Panc1 (cell line): Measurements from ENCODE around the gene FAM20A. TPM values are rescaled to one million over a fixed set of nuclear protein-coding genes. Genes with fewer than 3 reads are reported as not detected.

Experiments used
- ATAC-seq: fragments of 200-7000 bp; cut with Tn5 transposase; 2 replicates; pipeline ENCODE4 v1.9.1; 2020; ENCODE audit warnings: mild to moderate bottlenecking, moderate library complexity
- BruUV-seq: library from RNA; stranded (reverse); fragments of 400-500 nt; replicated peaks from 2 replicates; lab custom pipeline; 2021; lab: Mats Ljungman, UMichigan
- CTCF ChIA-PET: fragments of 300-600 bp; sonication (Branson Sonifier 250); formaldehyde crosslinking; loops from one replicate; lab custom pipeline; 2022; ENCODE audit warnings: antibody characterized with exemption; lab: Charles Lee
- POLR2A ChIA-PET: fragments of 300-600 bp; sonication (Branson Sonifier 250); formaldehyde crosslinking; loops from one replicate; lab custom pipeline; 2022; ENCODE audit warnings: antibody characterized with exemption; lab: Charles Lee
- DNase-seq: peaks from one replicate; pipeline ENCODE4 v3.0.0-alpha.2; 2010; ENCODE audit warnings: low read depth, low spot score
- H3K27ac ChIP-seq: 2 replicates; pipeline ENCODE4 v1.5.1; 2011; ENCODE audit warnings: mild to moderate bottlenecking, low read length, inconsistent platforms
- H3K27me3 ChIP-seq: fragments of 200-500 bp; sonication (Bioruptor generic); 2 replicates; pipeline ENCODE4 v1.6.0; 2014; ENCODE audit warnings: low read length, inconsistent platforms; ENCODE audit not compliant: control insufficient read depth, insufficient read depth
- H3K36me3 ChIP-seq: fragments of 200-500 bp; sonication (Bioruptor generic); 2 replicates; pipeline ENCODE4 v1.5.1; 2014; ENCODE audit warnings: inconsistent platforms, mild to moderate bottlenecking, low read length, moderate library complexity; ENCODE audit not compliant: control insufficient read depth, insufficient read depth
- H3K4me1 ChIP-seq: 2 replicates; pipeline ENCODE4 v1.5.1; 2011; ENCODE audit warnings: inconsistent platforms, mild to moderate bottlenecking, low read length, moderate library complexity; ENCODE audit not compliant: control insufficient read depth, insufficient read depth
- H3K4me3 ChIP-seq, 2 experiments: 2 replicates each; pipeline ENCODE4 v1.5.1; 2011 to 2012; ENCODE audit warnings: low read depth in 2 of 2, low read length in 2 of 2, mild to moderate bottlenecking in 2 of 2, inconsistent platforms in 1 of 2, moderate library complexity in 1 of 2
- H3K9me3 ChIP-seq: fragments of 200-500 bp; sonication (Bioruptor generic); 2 replicates; pipeline ENCODE4 v1.5.1; 2014; ENCODE audit warnings: low read depth, mild to moderate bottlenecking, inconsistent platforms, low read length, moderate library complexity; ENCODE audit not compliant: control insufficient read depth, insufficient read depth
- POLR2AphosphoS5 ChIP-seq: IDR thresholded peaks from 2 replicates; pipeline ENCODE4 v1.6.1; 2012; ENCODE audit warnings: mild to moderate bottlenecking, low read depth, low read length, moderate library complexity
- SIN3A ChIP-seq: IDR thresholded peaks from 2 replicates; pipeline ENCODE4 v1.6.1; 2012; ENCODE audit warnings: low read depth, mild to moderate bottlenecking, low read length, moderate library complexity, borderline replicate concordance; ENCODE audit not compliant: insufficient read depth
- TCF7L2 ChIP-seq: IDR thresholded peaks from 2 replicates; pipeline ENCODE4 v1.6.1; 2011; ENCODE audit warnings: mild to moderate bottlenecking, low read depth, low read length, inconsistent platforms
- in situ Hi-C: cut with HindIII; loops from 2 replicates; pipeline ENCODE4 v1.10.0; 2016; ENCODE audit warnings: low sequenced_read_pairs, low pct_unique_long_range_greater_than_20kb
- intact Hi-C: fragments of 100-400 bp; cut with micrococcal nuclease; formaldehyde crosslinking; loops from one replicate; pipeline ENCODE4 v1.10.0; 2022; ENCODE audit not compliant: unreplicated experiment
- total RNA-seq: library from RNA; stranded (reverse); gene quantifications from one replicate; pipeline ENCODE4 v1.2.1, GENCODE V29; 2021; ENCODE audit not compliant: unreplicated experiment
- TF ChIP-seq, protein P1 (sequence below), 2 experiments: IDR thresholded peaks; 2 replicates each; pipeline ENCODE4 v1.6.1; 2011 to 2012; ENCODE audit warnings: low read depth in 2 of 2, control low read depth in 1 of 2, low read length in 1 of 2, mild to moderate bottlenecking in 1 of 2, moderate library complexity in 1 of 2; ENCODE audit not compliant: insufficient read depth in 1 of 2
- TF ChIP-seq, protein P2 (sequence below): fragments of 450-650 bp; IDR thresholded peaks from 2 replicates; pipeline ENCODE4 v1.5.1; 2017; ENCODE audit warnings: mild to moderate bottlenecking

Gene FAM20A
- total RNA-seq, 1 experiment from 2014 or later = 0.44 TPM

DNA sequence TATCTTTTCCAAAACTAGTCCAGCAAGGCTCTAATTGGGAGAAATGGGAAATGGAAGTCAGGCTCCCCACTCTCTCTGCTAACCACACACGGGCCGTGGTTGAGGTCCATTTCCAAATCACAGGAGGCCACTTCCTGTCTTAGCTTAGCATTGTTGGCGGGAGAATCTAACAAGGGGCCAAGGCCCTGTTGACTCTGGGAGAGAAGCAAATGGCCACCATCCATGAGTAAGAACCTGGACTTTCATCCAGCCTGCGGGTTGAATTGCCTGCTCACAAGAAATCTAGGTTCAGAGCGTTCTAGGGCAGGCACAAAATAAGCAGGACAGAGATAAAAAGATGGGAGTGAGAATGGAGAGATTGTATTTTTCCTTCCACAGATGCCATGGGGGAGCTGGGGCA is 5.7 kb downstream of the FAM20A start:
- in situ Hi-C loops (no loop called here), intact Hi-C loops (no loop called here)
- BruUV-seq = no TSS peak
- ChIA-PET CTCF (no interaction called here), POLR2A (no interaction called here)
- ATAC-seq = no peak
- no peaks in the 10 kb centered on the region for H3K36me3 ChIP-seq
- no peaks in the 10 kb centered on the region for H3K9me3 ChIP-seq
- no peak overlapping the region for H3K27ac ChIP-seq
- H3K4me1 ChIP-seq = no peaks in the 10 kb centered on the region
- no peak overlapping the region for H3K4me3 ChIP-seq
- H3K27me3 ChIP-seq = peaks cover 7% of the 10 kb centered on the region
- DNase-seq = no peak
- no peak for TF ChIP-seq POLR2AphosphoS5
- TF ChIP-seq, protein P1, sequence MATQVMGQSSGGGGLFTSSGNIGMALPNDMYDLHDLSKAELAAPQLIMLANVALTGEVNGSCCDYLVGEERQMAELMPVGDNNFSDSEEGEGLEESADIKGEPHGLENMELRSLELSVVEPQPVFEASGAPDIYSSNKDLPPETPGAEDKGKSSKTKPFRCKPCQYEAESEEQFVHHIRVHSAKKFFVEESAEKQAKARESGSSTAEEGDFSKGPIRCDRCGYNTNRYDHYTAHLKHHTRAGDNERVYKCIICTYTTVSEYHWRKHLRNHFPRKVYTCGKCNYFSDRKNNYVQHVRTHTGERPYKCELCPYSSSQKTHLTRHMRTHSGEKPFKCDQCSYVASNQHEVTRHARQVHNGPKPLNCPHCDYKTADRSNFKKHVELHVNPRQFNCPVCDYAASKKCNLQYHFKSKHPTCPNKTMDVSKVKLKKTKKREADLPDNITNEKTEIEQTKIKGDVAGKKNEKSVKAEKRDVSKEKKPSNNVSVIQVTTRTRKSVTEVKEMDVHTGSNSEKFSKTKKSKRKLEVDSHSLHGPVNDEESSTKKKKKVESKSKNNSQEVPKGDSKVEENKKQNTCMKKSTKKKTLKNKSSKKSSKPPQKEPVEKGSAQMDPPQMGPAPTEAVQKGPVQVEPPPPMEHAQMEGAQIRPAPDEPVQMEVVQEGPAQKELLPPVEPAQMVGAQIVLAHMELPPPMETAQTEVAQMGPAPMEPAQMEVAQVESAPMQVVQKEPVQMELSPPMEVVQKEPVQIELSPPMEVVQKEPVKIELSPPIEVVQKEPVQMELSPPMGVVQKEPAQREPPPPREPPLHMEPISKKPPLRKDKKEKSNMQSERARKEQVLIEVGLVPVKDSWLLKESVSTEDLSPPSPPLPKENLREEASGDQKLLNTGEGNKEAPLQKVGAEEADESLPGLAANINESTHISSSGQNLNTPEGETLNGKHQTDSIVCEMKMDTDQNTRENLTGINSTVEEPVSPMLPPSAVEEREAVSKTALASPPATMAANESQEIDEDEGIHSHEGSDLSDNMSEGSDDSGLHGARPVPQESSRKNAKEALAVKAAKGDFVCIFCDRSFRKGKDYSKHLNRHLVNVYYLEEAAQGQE (IDR thresholded peaks at IDR 0.05; ENCODE audit: insufficient read depth in 1 of 2, low read depth in 2 of 2, low read length in 1 of 2) = no peak
- TF ChIP-seq TCF7L2 = no peak
- TF ChIP-seq SIN3A = no peak
- TF ChIP-seq, protein P2, sequence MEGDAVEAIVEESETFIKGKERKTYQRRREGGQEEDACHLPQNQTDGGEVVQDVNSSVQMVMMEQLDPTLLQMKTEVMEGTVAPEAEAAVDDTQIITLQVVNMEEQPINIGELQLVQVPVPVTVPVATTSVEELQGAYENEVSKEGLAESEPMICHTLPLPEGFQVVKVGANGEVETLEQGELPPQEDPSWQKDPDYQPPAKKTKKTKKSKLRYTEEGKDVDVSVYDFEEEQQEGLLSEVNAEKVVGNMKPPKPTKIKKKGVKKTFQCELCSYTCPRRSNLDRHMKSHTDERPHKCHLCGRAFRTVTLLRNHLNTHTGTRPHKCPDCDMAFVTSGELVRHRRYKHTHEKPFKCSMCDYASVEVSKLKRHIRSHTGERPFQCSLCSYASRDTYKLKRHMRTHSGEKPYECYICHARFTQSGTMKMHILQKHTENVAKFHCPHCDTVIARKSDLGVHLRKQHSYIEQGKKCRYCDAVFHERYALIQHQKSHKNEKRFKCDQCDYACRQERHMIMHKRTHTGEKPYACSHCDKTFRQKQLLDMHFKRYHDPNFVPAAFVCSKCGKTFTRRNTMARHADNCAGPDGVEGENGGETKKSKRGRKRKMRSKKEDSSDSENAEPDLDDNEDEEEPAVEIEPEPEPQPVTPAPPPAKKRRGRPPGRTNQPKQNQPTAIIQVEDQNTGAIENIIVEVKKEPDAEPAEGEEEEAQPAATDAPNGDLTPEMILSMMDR = no peak

DNA sequence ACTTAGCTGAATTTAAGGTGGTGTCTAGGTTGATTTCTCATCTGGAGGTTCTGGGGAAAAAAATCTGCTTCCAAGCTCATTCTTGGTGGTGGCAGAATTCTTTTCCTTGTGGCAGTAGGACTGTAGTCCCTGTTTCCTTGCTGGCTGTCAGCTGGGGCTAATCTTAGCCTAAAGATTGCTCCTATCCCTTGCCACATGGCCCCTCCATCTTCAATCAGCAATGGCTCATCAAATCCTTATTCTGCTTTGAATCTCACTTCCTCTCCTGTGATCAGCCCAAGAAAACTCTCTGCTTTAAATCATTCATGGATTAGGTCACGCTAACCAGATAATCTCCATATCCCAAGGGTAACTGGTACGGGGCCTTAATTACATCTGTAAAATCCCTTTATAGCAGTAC is 6.6 kb downstream of the FAM20A start:
- ChIA-PET POLR2A (no interaction called here), CTCF (no interaction called here)
- H3K4me1 ChIP-seq = no peaks in the 10 kb centered on the region
- peaks cover 4% of the 10 kb centered on the region for H3K27me3 ChIP-seq
- ATAC-seq (no peak), DNase-seq (no peak)
- intact Hi-C loops (no loop called here), in situ Hi-C loops (no loop called here)
- no peaks in the 10 kb centered on the region for H3K9me3 ChIP-seq
- TF ChIP-seq TCF7L2 (no peak), SIN3A (no peak), POLR2AphosphoS5 (no peak)
- TF ChIP-seq, protein P2 = no peak
- TF ChIP-seq, protein P1 (IDR thresholded peaks at IDR 0.05; ENCODE audit: insufficient read depth in 1 of 2, low read depth in 2 of 2, low read length in 1 of 2) = no peak
- BruUV-seq = no TSS peak
- no peak overlapping the region for H3K4me3 ChIP-seq
- no peaks in the 10 kb centered on the region for H3K36me3 ChIP-seq
- no peak overlapping the region for H3K27ac ChIP-seq
